Adrenal gland (tissue), 12 donors: ENCODE results near the gene CLMN. TPM values are rescaled to one million over a fixed set of nuclear protein-coding genes. Genes with fewer than 3 reads are reported as not detected.
A peak's percentile ranks its signal among the peaks of the same experiment; 100 is the strongest.

Experiments
- DNase-seq, 7 donors: peaks; one replicate each; pipeline ENCODE4 v3.0.0-alpha.2; 2019 to 2020
- H3K27ac ChIP-seq, 5 donors: fragments of 200-600 bp; sonication (generic) in 4 of 5; 1 replicate in 3 of 5; 2 replicates in 2 of 5; pipeline versions ENCODE4 v1.5.1 to v1.8.0; 2016 to 2020; ENCODE audit warnings: mild to moderate bottlenecking in 1 of 5
- H3K27me3 ChIP-seq: fragments of 200-600 bp; 2 replicates; pipeline ENCODE4 v1.8.0; 2021
- H3K36me3 ChIP-seq, 2 donors: fragments of 200-600 bp; replicated peaks in 1 of 2; 1 replicate in 1 of 2; 2 replicates in 1 of 2; pipeline versions ENCODE4 v1.5.1 to v1.8.0; 2018 to 2022
- H3K4me1 ChIP-seq, 2 donors: fragments of 200-600 bp; replicated peaks in 1 of 2; 1 replicate in 1 of 2; 2 replicates in 1 of 2; pipeline versions ENCODE4 v1.5.1 to v1.8.0; 2018 to 2021
- H3K4me3 ChIP-seq, 4 donors: fragments of 200-600 bp; sonication (generic) in 3 of 4; one replicate each; pipeline ENCODE4 v1.5.1; 2016 to 2018
- H3K9me3 ChIP-seq, 3 donors: fragments of 200-600 bp; sonication (generic) in 1 of 3; replicated peaks in 1 of 3; 1 replicate in 2 of 3; 2 replicates in 1 of 3; pipeline versions ENCODE4 v1.5.1 to v1.8.0; 2016 to 2021
- POLR2A ChIP-seq, 2 donors: fragments of 450-650 bp; IDR thresholded peaks; one replicate each; pipeline ENCODE4 v1.6.1; 2017; ENCODE audit warnings: antibody characterized with exemption in 2 of 2, mild to moderate bottlenecking in 2 of 2, moderate library complexity in 1 of 2
- WGBS, 4 donors: extraction: QIAGEN DNeasy Blood & Tissue Kit in 2 of 4; methylation state at CpG; one replicate each; pipeline versions ENCODE4 v1.1.5 to v1.1.7; 2013 to 2017; 5-methylcytosine and 5-hydroxymethylcytosine counted together
- intact Hi-C, 2 donors: fragments of 100-400 bp; cut with DNase I; formaldehyde crosslinking; loops; one replicate each; pipeline versions ENCODE4 v1.14.1 to v1.15.0; 2022 to 2023
- polyA plus RNA-seq, 3 donors: library from polyadenylated mRNA; stranded (reverse); fragments of 200-250 nt in 2 of 3; fragments of 350-450 nt in 1 of 3; fragmentation: Illumina TruSeq in 1 of 3; extraction: RNeasy Lipid Tissue Mini Kit (QIAGEN cat#74804) in 1 of 3; gene quantifications; one replicate each; pipeline ENCODE4 v1.2.3, GENCODE V29; 2013 to 2014
- total RNA-seq, 9 donors: library from RNA; depleted of rRNA in 4 of 9; stranded (reverse); fragments of >200 nt in 4 of 9; fragments of 120-200 nt in 1 of 9; fragmentation: NEBNext Ultra II Directional in 1 of 9; extraction: Animal tissue kit (Norgen Biotek cat#: 25700) in 1 of 9; gene quantifications; one replicate each; pipeline versions ENCODE4 v1.1.0 to v1.2.4, GENCODE V29; 2013 to 2023
- TF ChIP-seq, protein P1 (sequence below), 6 experiments: fragments of 450-650 bp in 4 of 6; fragments of 200-600 bp in 2 of 6; sonication (generic) in 1 of 6; IDR thresholded peaks; 1 replicate in 5 of 6; 2 replicates in 1 of 6; pipeline versions ENCODE4 v1.5.1 to v1.8.0; 2016 to 2021; ENCODE audit warnings: antibody characterized with exemption in 6 of 6, mild to moderate bottlenecking in 2 of 6, moderate library complexity in 1 of 6
- donor health status: healthy with polysubstance abuse.
- donor health status: Bipolar disorder and iron deficiency.
- donor health status: DM: yes; HTN: yes; CAD: no.
- donor health status: DM: no; HTN: no; CAD: no.
- donor health status: DM: no; HTN: no; CAD: no.
- donor health status: DM: yes; HTN: yes; CAD: no.

CLMN gene
- total and polyA plus RNA-seq, 12 donors = 2.7 to 9.5 (median 4.9) TPM

DNA sequence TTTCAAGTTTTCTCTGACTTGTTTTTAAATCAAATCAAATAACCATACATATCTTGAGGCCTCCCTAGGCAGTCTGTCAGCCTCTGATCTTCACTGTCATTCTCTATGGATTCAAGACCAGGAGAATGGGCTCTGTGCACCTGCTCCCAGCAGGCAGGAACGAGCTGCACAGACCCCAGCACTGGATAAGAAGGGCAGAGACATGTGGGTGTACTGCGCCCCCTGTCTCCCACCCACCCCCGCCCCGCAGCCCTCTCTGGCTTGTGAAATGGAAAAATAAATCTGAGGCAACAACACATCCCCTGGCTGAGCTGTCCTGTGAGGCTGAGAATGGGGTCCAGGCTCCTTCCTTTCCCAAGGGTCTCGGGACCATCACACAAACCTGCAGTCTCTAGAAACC is 26.3 kb downstream of the CLMN start:
- intact Hi-C loops = no loop called here
- no peak for DNase-seq
- Histone ChIP-seq H3K36me3 (no peaks in the 10 kb centered on the region), H3K27ac (no peak overlapping the region), H3K4me1 (peaks cover 0 to 14% of the 10 kb centered on the region in 2 donors), H3K9me3 (no peaks in the 10 kb centered on the region), H3K27me3 (no peaks in the 10 kb centered on the region), H3K4me3 (no peak overlapping the region)
- 65 to 82% (median 71%) methylated on average over 3 to 5 of the region's 5 CpGs for WGBS, 4 donors
- TF ChIP-seq POLR2A (IDR thresholded peaks at IDR 0.05) = no peak
- TF ChIP-seq, protein P1, sequence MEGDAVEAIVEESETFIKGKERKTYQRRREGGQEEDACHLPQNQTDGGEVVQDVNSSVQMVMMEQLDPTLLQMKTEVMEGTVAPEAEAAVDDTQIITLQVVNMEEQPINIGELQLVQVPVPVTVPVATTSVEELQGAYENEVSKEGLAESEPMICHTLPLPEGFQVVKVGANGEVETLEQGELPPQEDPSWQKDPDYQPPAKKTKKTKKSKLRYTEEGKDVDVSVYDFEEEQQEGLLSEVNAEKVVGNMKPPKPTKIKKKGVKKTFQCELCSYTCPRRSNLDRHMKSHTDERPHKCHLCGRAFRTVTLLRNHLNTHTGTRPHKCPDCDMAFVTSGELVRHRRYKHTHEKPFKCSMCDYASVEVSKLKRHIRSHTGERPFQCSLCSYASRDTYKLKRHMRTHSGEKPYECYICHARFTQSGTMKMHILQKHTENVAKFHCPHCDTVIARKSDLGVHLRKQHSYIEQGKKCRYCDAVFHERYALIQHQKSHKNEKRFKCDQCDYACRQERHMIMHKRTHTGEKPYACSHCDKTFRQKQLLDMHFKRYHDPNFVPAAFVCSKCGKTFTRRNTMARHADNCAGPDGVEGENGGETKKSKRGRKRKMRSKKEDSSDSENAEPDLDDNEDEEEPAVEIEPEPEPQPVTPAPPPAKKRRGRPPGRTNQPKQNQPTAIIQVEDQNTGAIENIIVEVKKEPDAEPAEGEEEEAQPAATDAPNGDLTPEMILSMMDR (IDR thresholded peaks at IDR 0.05) = no peak

DNA sequence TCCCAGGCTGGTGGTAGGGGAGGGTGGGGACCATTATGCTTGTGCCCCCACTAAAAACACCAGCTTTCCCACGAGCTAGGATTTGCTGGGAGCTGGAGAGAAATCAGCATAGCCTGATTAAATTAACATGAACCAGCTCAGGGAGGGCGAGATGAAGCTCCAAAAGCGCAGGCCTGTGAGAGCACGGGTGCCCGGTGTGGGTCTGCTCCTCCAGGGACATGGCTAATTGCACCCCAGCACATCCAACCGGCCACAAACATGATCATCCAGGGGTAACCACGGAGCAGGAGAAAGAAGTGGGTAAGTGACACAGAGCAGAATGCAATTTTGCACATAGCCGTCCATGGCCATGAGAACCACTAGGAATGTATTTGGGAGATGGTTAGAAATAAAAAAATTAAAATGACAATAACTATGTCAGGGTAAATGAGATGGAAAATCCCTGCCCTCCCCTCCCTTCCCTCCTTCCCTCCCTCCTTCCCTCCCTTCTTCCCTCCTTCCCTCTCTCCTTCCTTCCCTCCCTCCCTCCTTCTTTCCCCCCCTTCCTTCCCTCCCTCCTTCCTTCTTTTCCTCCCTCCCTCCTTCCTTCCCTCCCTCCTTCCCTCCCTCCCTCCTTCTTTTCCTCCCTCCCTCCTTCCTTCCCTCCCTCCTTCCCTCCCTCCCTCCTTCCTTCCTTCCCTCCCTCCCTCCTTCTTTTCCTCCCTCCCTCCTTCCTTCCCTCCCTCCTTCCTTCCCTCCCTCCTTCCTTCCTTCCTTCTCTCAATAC is 26.9 kb downstream of the CLMN start:
- Histone ChIP-seq H3K36me3 (no peaks in the 10 kb centered on the region), H3K4me3 (no peak overlapping the region), H3K4me1 (peaks cover 0 to 14% of the 10 kb centered on the region in 2 donors), H3K27ac (peak overlapping the region in 1 of 5 donors; percentile 63), H3K27me3 (no peaks in the 10 kb centered on the region), H3K9me3 (no peaks in the 10 kb centered on the region)
- intact Hi-C loops = no loop called here
- TF ChIP-seq, protein P1 (IDR thresholded peaks at IDR 0.05) = no peak
- no peak for TF ChIP-seq POLR2A (IDR thresholded peaks at IDR 0.05)
- DNase-seq = peak in 1 of 7 donors; percentile 52
- WGBS, 4 donors = 64 to 75% (median 68%) methylated on average over 8 of the region's 8 CpGs

DNA sequence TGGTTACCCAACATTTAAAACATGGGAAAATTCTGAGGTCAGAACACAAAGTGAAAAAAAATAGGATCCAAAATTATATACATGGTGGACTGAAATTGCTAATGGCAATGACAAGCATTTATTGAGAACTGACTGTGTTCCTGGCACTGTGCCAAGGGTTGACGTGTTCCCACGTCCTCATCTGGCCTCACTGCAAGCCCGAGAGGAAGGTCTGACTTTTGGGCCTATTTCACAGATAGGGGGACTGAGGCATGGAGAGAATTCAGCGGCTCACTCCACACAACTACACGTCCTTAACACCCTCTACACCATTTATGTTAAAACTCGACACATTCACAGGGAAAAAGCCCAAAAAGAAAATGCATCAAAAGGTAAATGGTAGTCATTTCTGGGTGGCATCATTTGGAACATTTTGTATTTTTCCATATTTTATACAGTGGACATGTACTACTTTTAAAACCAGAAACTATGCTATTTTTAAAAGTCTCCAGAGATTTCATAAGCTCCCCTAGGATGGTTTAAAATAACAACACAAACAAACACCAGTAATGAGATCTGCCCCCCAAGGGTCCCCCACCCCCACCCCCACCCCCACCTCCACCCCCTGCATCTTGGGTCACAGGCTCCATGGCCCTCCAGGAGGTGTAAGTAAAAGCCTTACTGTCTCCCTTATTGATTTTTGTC is 27.7 kb downstream of the CLMN start:
- Histone ChIP-seq H3K36me3 (no peaks in the 10 kb centered on the region), H3K9me3 (no peaks in the 10 kb centered on the region), H3K4me1 (peaks cover 0 to 14% of the 10 kb centered on the region in 2 donors), H3K27me3 (no peaks in the 10 kb centered on the region), H3K4me3 (no peak overlapping the region), H3K27ac (peak overlapping the region in 1 of 5 donors; percentile 63)
- WGBS, 4 donors = 42 to 50% (median 47%) methylated on average over 6 of the region's 6 CpGs
- TF ChIP-seq, protein P1 (IDR thresholded peaks at IDR 0.05) = no peak
- no peak for TF ChIP-seq POLR2A (IDR thresholded peaks at IDR 0.05)
- peak; percentile 41 to 87 (median 68) for DNase-seq
- intact Hi-C loops = no loop called here

DNA sequence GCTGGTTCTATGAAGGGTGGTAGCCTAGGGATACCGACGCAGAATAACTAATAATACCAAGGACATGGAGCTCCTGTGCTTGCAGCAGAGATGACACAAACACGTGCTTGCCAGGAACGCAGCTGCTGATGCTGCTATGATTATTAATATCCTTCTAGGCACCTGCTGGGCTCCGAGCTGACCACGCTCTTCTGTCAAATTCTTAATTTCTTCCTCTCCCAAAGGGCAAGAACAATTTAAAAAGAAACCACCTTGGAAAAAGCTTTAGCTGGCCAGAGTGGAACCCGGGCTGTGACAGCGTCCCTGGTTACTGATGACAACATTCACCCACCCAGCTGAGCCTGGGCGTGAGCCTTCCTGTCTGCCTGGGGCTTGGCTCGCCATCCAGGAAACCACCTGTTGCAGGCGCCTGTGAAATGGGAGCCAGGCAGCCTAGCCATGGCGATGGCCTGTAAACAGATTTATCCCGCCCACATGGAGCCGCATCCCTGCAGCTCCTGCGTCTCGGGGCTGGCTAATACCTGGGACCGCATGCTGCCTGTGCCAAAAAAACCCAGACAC is 28.8 kb downstream of the CLMN start:
- peak overlapping the region in 1 of 5 donors; percentile 28 for H3K27ac ChIP-seq
- DNase-seq = peak in 1 of 7 donors; percentile 72
- no peaks in the 10 kb centered on the region for H3K27me3 ChIP-seq
- 45 to 67% (median 53%) methylated on average over 10 to 17 of the region's 17 CpGs for WGBS, 4 donors
- peaks cover 0 to 14% of the 10 kb centered on the region in 2 donors for H3K4me1 ChIP-seq
- no peak overlapping the region for H3K4me3 ChIP-seq
- H3K9me3 ChIP-seq = no peaks in the 10 kb centered on the region
- intact Hi-C loops = no loop called here
- TF ChIP-seq, protein P1 (IDR thresholded peaks at IDR 0.05) = no peak
- TF ChIP-seq POLR2A (IDR thresholded peaks at IDR 0.05) = no peak
- no peaks in the 10 kb centered on the region for H3K36me3 ChIP-seq
